A172 (cell line): ENCODE results near the gene PHACTR3. TPM values are rescaled to one million over a fixed set of nuclear protein-coding genes. Genes with fewer than 3 reads are reported as not detected.

ENCODE experiments used
- DNase-seq: peaks from one replicate; pipeline ENCODE4 v3.0.0-alpha.2; 2015; ENCODE audit warnings: low spot score
- total RNA-seq: library from RNA; depleted of rRNA; stranded (reverse); fragments of >200 nt; shearing (Covaris generic); gene quantifications from 2 replicates; pipeline ENCODE4 v1.2.3, GENCODE V29; 2014

Gene PHACTR3
- total RNA-seq, 1 experiment from 2014 or later, result not detected

- no peak for DNase-seq
Observed at GRCh38 chr20:59573837-59574236, 30.5 kb upstream of the PHACTR3 start.

DNA sequence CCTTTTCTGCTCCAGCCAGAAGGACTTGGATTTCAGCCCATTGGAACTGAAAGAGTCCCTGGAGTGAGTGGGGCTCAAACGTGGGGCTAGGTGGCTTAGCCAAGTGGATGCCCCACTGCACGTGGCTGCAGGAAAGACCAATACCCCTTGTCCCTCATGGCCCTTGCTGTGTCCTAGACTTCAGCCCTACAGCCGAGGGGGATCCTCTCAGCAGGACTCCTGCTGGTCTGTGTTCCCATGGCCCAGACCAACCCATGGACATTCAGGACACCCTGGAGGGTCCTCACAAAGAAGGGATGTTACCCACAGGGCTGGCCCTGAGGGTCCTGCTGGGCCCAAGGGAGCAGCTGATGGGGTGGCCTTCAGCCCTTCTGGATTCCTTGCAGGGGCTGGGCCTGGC lies 30.0 kb upstream of the PHACTR3 start:
- DNase-seq, result no peak

- DNase-seq, result no peak
Observed at GRCh38 chr20:59575216-59575615, 29.1 kb upstream of the PHACTR3 start.

DNA sequence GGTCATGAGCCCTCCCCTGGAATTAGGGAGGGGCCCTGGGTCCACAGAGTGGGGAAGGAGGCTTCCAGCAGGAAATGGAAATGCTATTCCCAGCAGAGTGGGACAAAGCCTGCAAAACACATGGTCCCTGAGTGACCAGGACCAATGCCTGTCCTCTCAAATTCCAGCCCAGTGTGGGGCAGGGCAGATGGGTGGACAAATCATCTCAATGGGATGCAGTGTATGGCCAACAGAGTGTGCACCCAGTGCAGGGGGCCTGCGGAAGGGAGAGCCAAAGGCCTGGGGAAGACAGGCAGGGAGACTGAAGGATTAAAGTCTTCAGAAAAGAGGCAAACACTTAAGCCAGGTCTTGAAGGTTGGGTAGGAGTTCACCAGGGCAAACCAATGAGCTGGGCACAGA lies 28.7 kb upstream of the PHACTR3 start:
- DNase-seq, result no peak

GRCh38 chr20:59576216-59576953 lies 28.0 kb upstream of the PHACTR3 start:
- DNase-seq, result no peak

DNA sequence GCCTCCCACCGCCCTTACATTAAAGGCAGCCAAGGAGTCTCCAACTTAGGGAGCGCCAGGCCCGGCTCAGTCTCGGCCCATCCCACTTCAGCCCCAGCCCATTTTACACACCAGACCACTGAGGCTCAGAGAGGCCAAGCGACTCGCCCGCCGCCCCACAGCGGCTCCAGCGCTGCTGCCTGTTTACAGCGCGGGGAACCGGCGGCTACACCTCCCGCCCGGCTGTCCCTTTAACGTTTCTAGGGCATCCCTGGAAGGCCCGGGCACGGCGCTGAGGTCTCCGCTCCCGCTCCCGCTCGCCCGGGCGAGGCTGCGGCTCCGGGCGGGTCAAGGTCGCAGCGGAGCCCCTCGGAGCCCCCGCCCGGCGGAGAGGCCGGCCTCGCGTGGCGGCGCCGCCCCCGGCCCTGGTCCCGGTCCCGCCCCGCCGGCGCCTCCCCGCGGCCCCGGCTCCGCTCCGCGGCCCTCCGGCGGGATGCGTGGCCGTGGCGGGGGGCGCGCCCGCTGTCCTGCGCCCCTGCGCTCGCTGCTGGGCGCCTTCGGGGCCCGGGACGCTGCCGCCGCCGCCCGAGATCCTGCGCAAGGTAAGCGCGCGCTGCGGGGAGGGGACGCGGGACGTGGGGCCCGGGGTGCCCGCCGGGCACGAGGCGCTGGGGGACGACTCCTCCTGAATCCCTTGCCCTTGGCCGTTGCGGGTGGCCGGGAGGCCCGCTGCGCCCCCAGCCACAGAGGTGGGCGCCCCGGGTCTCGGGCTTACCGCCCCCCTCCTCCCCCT lies 27.1 kb upstream of the PHACTR3 start:
- DNase-seq, result no peak

DNA sequence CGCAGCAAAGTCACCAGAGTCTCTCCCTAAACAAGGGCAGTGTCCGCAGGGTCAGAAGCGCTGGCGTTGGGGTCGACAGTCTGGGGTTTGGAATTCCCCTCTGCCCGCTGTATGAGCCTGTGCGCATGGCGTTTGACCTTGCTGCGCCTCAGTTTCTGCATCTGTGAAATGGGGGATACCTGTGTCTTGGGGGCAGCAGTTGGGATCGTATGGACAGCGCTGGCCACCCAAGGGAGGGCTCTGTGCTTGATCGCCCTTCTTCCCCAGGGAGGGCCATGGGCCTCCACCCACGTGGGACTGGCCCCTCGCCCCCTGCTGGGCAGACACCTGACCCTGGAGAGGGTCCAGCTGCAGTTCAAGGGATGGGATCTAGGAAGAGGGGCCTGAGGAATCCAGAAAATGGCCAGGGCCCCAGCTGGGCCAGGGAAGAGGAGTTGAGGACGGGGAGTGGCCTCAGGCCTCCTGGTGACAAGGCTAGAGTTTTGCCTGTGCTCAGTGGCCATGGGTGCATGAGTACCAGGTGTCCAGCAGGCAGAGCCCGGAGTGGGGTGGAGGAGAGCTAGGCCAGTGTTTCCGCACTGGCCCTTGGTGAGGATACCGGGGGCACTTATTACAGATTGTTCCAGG lies 26.4 kb upstream of the PHACTR3 start:
- DNase-seq, result no peak

- DNase-seq, result no peak
Observed at GRCh38 chr20:59578436-59579403, 25.6 kb upstream of the PHACTR3 start.

DNA sequence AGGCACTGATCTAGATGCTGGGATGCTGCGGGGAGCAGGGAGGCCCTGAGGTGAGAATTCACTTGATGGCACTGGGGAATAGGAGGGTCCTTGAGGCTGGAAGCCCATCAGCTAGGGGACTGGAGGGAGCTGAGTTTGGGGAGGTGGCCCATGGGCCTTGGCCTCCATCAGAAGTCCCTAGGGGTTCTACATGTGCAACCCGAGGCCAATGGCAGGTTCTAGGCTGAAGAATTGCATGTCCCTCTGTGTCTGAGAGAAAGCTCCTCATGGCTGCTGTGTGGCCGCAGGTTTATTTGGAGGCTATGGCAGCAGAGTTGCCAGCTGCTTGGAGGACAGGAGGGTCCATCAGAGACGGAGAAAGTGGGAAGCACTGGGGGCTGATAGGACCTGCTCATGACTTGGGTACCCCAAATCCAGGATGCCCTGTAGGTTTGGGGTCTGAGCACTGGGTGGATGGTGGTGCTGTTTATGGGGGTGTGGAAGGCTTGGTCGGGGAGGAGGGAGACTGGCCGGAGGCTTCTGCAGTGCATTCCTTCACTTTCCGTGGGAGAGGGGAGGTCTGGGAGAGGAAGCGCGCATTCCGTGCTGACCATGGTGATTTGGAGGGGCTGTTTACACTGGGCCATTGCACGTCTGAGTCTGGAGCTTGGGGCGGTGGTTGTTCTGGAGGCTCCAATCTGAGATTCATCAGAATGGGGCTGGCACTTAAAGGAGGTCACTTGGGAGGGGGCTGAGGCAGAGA lies 24.8 kb upstream of the PHACTR3 start:
- no peak for DNase-seq

GRCh38 chr20:59580146-59580946 lies 24.0 kb upstream of the PHACTR3 start:
- no peak for DNase-seq

GRCh38 chr20:59580991-59581401 lies 23.3 kb upstream of the PHACTR3 start:
- DNase-seq, result no peak

- no peak for DNase-seq
Observed at GRCh38 chr20:59581993-59582679, 22.2 kb upstream of the PHACTR3 start.

GRCh38 chr20:59583428-59584277 lies 20.7 kb upstream of the PHACTR3 start:
- no peak for DNase-seq

- DNase-seq, result no peak
Observed at GRCh38 chr20:59584278-59584925, 19.9 kb upstream of the PHACTR3 start.

- DNase-seq, result no peak
Observed at GRCh38 chr20:59585714-59586409, 18.5 kb upstream of the PHACTR3 start.

DNA sequence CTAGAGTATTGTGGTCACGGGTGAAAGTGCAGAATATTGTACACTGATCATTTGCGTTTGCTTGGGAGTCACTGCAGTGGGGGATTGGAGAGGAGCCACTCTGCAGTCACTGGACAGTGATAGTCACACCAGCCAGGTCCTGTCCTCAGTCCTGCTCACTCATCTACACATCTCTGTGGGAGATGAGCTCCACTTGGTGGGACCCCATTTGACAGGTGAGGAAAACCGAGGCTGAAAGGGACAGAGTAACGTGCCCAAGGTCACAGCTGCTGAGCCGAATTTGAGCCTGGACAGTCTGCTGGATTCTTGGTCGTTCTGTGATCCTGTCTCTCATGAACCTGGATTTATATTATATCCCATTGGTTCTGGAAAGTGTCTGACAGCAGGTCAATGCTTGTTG lies 17.7 kb upstream of the PHACTR3 start:
- DNase-seq, result no peak

DNA sequence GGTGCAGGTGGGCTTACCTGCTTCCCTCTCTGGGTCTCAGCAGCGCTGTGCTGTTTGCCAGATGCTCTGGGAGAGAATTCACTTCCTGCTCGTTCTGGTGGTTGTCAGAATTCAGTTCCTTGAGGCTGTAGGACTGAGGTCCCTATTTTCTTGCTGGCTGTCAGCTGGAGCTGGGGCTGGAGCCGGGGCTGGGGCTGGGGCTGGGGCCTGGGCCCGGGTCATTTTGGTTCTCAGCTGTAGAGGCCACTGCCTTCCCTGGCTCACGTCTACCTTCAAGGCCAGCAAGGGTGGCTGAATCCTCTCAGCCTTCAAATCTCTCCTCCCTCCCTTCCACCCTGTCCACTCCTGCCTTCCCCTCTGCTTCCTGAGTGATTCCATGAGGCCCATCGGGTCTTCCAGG lies 16.8 kb upstream of the PHACTR3 start:
- no peak for DNase-seq
